HG03571 (cell line): ENCODE results near the gene PLXDC2.

Experiments used
- ATAC-seq: cut with Tn5 transposase; IDR thresholded peaks from one replicate; pipeline ENCODE4 v1.9.1; 2021; ENCODE audit not compliant: unreplicated experiment

The PLXDC2 gene

GRCh38 chr10:19908991-19909696 lies 92.9 kb downstream of the PLXDC2 start:
- no peak for ATAC-seq

GRCh38 chr10:19911886-19912285 lies 95.7 kb downstream of the PLXDC2 start:
- no peak for ATAC-seq

- no peak for ATAC-seq
Observed at GRCh38 chr10:19913987-19914386, 97.8 kb downstream of the PLXDC2 start.

- ATAC-seq: no peak
Observed at GRCh38 chr10:19915125-19915524, 98.9 kb downstream of the PLXDC2 start.

- ATAC-seq: no peak
Observed at GRCh38 chr10:19915816-19916215, 99.6 kb downstream of the PLXDC2 start.

GRCh38 chr10:19917751-19918478 lies 101.7 kb downstream of the PLXDC2 start:
- no peak for ATAC-seq

GRCh38 chr10:19918794-19919193 lies 102.6 kb downstream of the PLXDC2 start:
- no peak for ATAC-seq

- no peak for ATAC-seq
Observed at GRCh38 chr10:19919671-19920070, 103.4 kb downstream of the PLXDC2 start.

GRCh38 chr10:19920075-19920726 lies 104.0 kb downstream of the PLXDC2 start:
- no peak for ATAC-seq

- ATAC-seq: no peak
Observed at GRCh38 chr10:19921300-19922140, 105.3 kb downstream of the PLXDC2 start.

- ATAC-seq: no peak
Observed at GRCh38 chr10:19922236-19922963, 106.2 kb downstream of the PLXDC2 start.

- no peak for ATAC-seq
Observed at GRCh38 chr10:19925064-19925463, 108.8 kb downstream of the PLXDC2 start.

- ATAC-seq: no peak
Observed at GRCh38 chr10:19928936-19929335, 112.7 kb downstream of the PLXDC2 start.

- ATAC-seq: no peak
Observed at GRCh38 chr10:19929506-19930140, 113.4 kb downstream of the PLXDC2 start.

GRCh38 chr10:19930936-19931893 lies 115.0 kb downstream of the PLXDC2 start:
- ATAC-seq: no peak

GRCh38 chr10:19931894-19932590 lies 115.8 kb downstream of the PLXDC2 start:
- no peak for ATAC-seq

GRCh38 chr10:19932806-19933371 lies 116.7 kb downstream of the PLXDC2 start:
- no peak for ATAC-seq

GRCh38 chr10:19933772-19934171 lies 117.5 kb downstream of the PLXDC2 start:
- no peak for ATAC-seq
